ENCODE data around the gene KIAA1586. TPM values are rescaled to one million over a fixed set of nuclear protein-coding genes. Genes with fewer than 3 reads are reported as not detected.

KIAA1586 gene
- total and polyA plus RNA-seq, 9 of the 15 experiments (the other 6 are each of a cell fraction or from before 2014, with no cell fraction given), result 23.4 to 43.6 (median 29.5) TPM

DNA sequence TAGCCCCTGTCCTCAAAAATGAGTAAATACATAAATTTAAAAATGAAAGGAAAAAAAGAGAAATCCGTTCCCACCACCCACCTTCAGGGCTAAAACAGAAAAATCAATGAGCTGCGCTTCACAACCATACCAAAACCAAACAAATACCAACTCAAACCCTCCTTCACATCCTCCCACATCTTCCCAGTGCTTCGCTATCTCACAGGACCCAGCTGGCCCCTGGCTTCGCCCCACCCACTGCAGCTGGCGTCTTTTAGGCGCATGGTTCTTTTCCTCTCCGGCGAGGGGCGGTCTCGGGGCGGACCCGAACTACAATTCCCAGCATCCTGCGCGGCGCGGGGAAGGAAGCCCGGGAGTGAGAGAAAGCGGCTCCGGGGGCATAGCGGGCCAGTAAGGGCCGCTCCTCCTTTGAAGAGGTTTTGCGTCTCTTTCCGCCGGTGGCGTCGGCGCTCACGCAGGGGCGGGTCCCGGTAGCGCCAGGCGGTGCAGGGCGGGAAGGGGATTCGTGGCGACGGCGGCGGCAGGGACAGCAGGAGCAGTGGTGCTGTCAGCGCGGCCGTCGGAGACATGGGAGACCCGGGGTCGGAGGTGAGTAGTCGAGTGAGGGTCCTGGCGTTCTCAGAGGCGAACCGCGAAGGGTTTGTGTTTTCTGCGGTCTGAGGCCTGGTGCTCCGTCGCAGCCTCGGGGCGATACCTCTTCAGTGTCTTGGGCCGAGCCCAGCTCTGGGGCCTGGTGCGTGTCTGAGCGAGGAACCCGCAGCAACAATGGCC is 43.4 kb downstream of the KIAA1586 start, which contains the start of gene ZNF451 (continued):
- TF ChIP-seq, protein P1, sequence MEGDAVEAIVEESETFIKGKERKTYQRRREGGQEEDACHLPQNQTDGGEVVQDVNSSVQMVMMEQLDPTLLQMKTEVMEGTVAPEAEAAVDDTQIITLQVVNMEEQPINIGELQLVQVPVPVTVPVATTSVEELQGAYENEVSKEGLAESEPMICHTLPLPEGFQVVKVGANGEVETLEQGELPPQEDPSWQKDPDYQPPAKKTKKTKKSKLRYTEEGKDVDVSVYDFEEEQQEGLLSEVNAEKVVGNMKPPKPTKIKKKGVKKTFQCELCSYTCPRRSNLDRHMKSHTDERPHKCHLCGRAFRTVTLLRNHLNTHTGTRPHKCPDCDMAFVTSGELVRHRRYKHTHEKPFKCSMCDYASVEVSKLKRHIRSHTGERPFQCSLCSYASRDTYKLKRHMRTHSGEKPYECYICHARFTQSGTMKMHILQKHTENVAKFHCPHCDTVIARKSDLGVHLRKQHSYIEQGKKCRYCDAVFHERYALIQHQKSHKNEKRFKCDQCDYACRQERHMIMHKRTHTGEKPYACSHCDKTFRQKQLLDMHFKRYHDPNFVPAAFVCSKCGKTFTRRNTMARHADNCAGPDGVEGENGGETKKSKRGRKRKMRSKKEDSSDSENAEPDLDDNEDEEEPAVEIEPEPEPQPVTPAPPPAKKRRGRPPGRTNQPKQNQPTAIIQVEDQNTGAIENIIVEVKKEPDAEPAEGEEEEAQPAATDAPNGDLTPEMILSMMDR (IDR thresholded peaks at IDR 0.05 in 2 of 3, conservative IDR thresholded peaks at IDR 0.05 in 1 of 3; ENCODE audit: insufficient read depth in 2 of 3, low read depth in 1 of 3, low read length in 3 of 3), result peak in 1 of 3 experiments; percentile 8; a peak in 1 of 6 replicates
- peak; percentile 94 for TF ChIP-seq GABPA (tag; conservative IDR thresholded peaks at IDR 0.05; ENCODE audit: low read depth)
- no peak for TF ChIP-seq PRMT5 (CRISPR knock-in tag; IDR thresholded peaks at IDR 0.05)
- TF ChIP-seq, protein P2, sequence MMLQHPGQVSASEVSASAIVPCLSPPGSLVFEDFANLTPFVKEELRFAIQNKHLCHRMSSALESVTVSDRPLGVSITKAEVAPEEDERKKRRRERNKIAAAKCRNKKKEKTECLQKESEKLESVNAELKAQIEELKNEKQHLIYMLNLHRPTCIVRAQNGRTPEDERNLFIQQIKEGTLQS (IDR thresholded peaks at IDR 0.05), result no peak
- TF ChIP-seq, protein P2 (CRISPR knock-in tag; conservative IDR thresholded peaks at IDR 0.05), result no peak
- no peak for TF ChIP-seq THRAP3 (IDR thresholded peaks at IDR 0.05; ENCODE audit: borderline replicate concordance)
- TF ChIP-seq RBM25 (IDR thresholded peaks at IDR 0.05; ENCODE audit: low read depth, low read length, severe bottlenecking), result no peak
- no peak; the same call in 1 of the 2 replicates for TF ChIP-seq LARP7 (IDR thresholded peaks at IDR 0.05)
- TF ChIP-seq FOXJ3 (CRISPR knock-in tag; IDR thresholded peaks at IDR 0.05), result no peak
- TF ChIP-seq, protein P3, sequence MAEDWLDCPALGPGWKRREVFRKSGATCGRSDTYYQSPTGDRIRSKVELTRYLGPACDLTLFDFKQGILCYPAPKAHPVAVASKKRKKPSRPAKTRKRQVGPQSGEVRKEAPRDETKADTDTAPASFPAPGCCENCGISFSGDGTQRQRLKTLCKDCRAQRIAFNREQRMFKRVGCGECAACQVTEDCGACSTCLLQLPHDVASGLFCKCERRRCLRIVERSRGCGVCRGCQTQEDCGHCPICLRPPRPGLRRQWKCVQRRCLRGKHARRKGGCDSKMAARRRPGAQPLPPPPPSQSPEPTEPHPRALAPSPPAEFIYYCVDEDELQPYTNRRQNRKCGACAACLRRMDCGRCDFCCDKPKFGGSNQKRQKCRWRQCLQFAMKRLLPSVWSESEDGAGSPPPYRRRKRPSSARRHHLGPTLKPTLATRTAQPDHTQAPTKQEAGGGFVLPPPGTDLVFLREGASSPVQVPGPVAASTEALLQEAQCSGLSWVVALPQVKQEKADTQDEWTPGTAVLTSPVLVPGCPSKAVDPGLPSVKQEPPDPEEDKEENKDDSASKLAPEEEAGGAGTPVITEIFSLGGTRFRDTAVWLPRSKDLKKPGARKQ (CRISPR knock-in tag; IDR thresholded peaks at IDR 0.05), result no peak
- no peak for TF ChIP-seq ZFPM2 (CRISPR knock-in tag; IDR thresholded peaks at IDR 0.05)
- peak; percentile 74 for TF ChIP-seq JUND (IDR thresholded peaks at IDR 0.05; ENCODE audit: borderline replicate concordance, low read depth, low read length)
- TF ChIP-seq JUND (tag; IDR thresholded peaks at IDR 0.05; ENCODE audit: borderline replicate concordance, low read depth, low read length), result peak; percentile 63; the same call in 1 of the 3 replicates
- TF ChIP-seq ZNF165 (CRISPR knock-in tag; IDR thresholded peaks at IDR 0.05; ENCODE audit: borderline replicate concordance), result no peak
- TF ChIP-seq, protein P4, sequence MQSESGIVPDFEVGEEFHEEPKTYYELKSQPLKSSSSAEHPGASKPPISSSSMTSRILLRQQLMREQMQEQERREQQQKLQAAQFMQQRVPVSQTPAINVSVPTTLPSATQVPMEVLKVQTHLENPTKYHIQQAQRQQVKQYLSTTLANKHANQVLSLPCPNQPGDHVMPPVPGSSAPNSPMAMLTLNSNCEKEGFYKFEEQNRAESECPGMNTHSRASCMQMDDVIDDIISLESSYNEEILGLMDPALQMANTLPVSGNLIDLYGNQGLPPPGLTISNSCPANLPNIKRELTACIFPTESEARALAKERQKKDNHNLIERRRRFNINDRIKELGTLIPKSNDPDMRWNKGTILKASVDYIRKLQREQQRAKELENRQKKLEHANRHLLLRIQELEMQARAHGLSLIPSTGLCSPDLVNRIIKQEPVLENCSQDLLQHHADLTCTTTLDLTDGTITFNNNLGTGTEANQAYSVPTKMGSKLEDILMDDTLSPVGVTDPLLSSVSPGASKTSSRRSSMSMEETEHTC (IDR thresholded peaks at IDR 0.05), result no peak; the same call in 1 of the 2 replicates
- TF ChIP-seq, protein P5, sequence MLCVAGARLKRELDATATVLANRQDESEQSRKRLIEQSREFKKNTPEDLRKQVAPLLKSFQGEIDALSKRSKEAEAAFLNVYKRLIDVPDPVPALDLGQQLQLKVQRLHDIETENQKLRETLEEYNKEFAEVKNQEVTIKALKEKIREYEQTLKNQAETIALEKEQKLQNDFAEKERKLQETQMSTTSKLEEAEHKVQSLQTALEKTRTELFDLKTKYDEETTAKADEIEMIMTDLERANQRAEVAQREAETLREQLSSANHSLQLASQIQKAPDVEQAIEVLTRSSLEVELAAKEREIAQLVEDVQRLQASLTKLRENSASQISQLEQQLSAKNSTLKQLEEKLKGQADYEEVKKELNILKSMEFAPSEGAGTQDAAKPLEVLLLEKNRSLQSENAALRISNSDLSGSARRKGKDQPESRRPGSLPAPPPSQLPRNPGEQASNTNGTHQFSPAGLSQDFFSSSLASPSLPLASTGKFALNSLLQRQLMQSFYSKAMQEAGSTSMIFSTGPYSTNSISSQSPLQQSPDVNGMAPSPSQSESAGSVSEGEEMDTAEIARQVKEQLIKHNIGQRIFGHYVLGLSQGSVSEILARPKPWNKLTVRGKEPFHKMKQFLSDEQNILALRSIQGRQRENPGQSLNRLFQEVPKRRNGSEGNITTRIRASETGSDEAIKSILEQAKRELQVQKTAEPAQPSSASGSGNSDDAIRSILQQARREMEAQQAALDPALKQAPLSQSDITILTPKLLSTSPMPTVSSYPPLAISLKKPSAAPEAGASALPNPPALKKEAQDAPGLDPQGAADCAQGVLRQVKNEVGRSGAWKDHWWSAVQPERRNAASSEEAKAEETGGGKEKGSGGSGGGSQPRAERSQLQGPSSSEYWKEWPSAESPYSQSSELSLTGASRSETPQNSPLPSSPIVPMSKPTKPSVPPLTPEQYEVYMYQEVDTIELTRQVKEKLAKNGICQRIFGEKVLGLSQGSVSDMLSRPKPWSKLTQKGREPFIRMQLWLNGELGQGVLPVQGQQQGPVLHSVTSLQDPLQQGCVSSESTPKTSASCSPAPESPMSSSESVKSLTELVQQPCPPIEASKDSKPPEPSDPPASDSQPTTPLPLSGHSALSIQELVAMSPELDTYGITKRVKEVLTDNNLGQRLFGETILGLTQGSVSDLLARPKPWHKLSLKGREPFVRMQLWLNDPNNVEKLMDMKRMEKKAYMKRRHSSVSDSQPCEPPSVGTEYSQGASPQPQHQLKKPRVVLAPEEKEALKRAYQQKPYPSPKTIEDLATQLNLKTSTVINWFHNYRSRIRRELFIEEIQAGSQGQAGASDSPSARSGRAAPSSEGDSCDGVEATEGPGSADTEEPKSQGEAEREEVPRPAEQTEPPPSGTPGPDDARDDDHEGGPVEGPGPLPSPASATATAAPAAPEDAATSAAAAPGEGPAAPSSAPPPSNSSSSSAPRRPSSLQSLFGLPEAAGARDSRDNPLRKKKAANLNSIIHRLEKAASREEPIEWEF (CRISPR knock-in tag; IDR thresholded peaks at IDR 0.05), result no peak
